HG02798 (cell line): ENCODE results near the gene ABHD14A.
"Not testable (repeated sequence)": the region's sequence is repeated elsewhere in the genome, so short reads cannot be mapped to it uniquely, and the experiment has no call there.

Source experiments
- ATAC-seq: cut with Tn5 transposase; IDR thresholded peaks from one replicate; pipeline ENCODE4 v1.9.1; 2021; ENCODE audit warnings: mild to moderate bottlenecking; ENCODE audit not compliant: unreplicated experiment, poor library complexity

The ABHD14A gene

GRCh38 chr3:51974963-51975851 is at the start of gene ABHD14A:
Gene ABHD14A (plus strand): TSS chr3:51975064. CDS start chr3:51975136, 72 bp downstream.
- peak; percentile 68 for ATAC-seq

- no peak for ATAC-seq
Observed at GRCh38 chr3:51927061-51927977, 47.5 kb upstream of the ABHD14A start.

- no peak for ATAC-seq
Observed at GRCh38 chr3:51928438-51928837, 46.4 kb upstream of the ABHD14A start.

- not testable (repeated sequence) for ATAC-seq
Observed at GRCh38 chr3:51928981-51929380, 45.9 kb upstream of the ABHD14A start.

- no peak for ATAC-seq
Observed at GRCh38 chr3:51929420-51930003, 45.4 kb upstream of the ABHD14A start.

- no peak for ATAC-seq
Observed at GRCh38 chr3:51930439-51930838, 44.4 kb upstream of the ABHD14A start.

- no peak for ATAC-seq
Observed at GRCh38 chr3:51931756-51932155, 43.1 kb upstream of the ABHD14A start.

- ATAC-seq: no peak
Observed at GRCh38 chr3:51932471-51933370, 42.1 kb upstream of the ABHD14A start.

- ATAC-seq: no peak
Observed at GRCh38 chr3:51933471-51934138, 41.3 kb upstream of the ABHD14A start.

- ATAC-seq: no peak
Observed at GRCh38 chr3:51934139-51934850, 40.6 kb upstream of the ABHD14A start.

- ATAC-seq: no peak
Observed at GRCh38 chr3:51934991-51935885, 39.6 kb upstream of the ABHD14A start.

GRCh38 chr3:51935886-51936755 is 38.7 kb upstream of the ABHD14A start:
- no peak for ATAC-seq

GRCh38 chr3:51937014-51937413 is 37.9 kb upstream of the ABHD14A start:
- ATAC-seq: no peak

- ATAC-seq: no peak
Observed at GRCh38 chr3:51937611-51938450, 37.0 kb upstream of the ABHD14A start.

- no peak for ATAC-seq
Observed at GRCh38 chr3:51938780-51939425, 36.0 kb upstream of the ABHD14A start.
